ENCODE results near the gene TNNI3K.

- TF ChIP-seq CTCF (IDR thresholded peaks at IDR 0.05; ENCODE audit: low read length) = no peak
- TF ChIP-seq EZH2 (IDR thresholded peaks at IDR 0.05; ENCODE audit: borderline replicate concordance, low read length) = no peak
These were observed 296.6 kb downstream of the TNNI3K start for GRCh38 chr1:74531796-74532195.

All from OCI-LY1 (cell line).